Panc1 (cell line): ENCODE data around the gene KCNQ4. TPM values are rescaled to one million over a fixed set of nuclear protein-coding genes. Genes with fewer than 3 reads are reported as not detected.

Experiments
- ATAC-seq: fragments of 200-7000 bp; cut with Tn5 transposase; 2 replicates; pipeline ENCODE4 v1.9.1; 2020; ENCODE audit warnings: mild to moderate bottlenecking, moderate library complexity
- BruUV-seq: library from RNA; stranded (reverse); fragments of 400-500 nt; replicated peaks from 2 replicates; lab custom pipeline; 2021; lab: Mats Ljungman, UMichigan
- CTCF ChIA-PET: fragments of 300-600 bp; sonication (Branson Sonifier 250); formaldehyde crosslinking; loops from one replicate; lab custom pipeline; 2022; ENCODE audit warnings: antibody characterized with exemption; lab: Charles Lee
- POLR2A ChIA-PET: fragments of 300-600 bp; sonication (Branson Sonifier 250); formaldehyde crosslinking; loops from one replicate; lab custom pipeline; 2022; ENCODE audit warnings: antibody characterized with exemption; lab: Charles Lee
- DNase-seq: peaks from one replicate; pipeline ENCODE4 v3.0.0-alpha.2; 2010; ENCODE audit warnings: low read depth, low spot score
- H3K27ac ChIP-seq: 2 replicates; pipeline ENCODE4 v1.5.1; 2011; ENCODE audit warnings: mild to moderate bottlenecking, low read length, inconsistent platforms
- H3K27me3 ChIP-seq: fragments of 200-500 bp; sonication (Bioruptor generic); 2 replicates; pipeline ENCODE4 v1.6.0; 2014; ENCODE audit warnings: low read length, inconsistent platforms; ENCODE audit not compliant: control insufficient read depth, insufficient read depth
- H3K36me3 ChIP-seq: fragments of 200-500 bp; sonication (Bioruptor generic); 2 replicates; pipeline ENCODE4 v1.5.1; 2014; ENCODE audit warnings: inconsistent platforms, mild to moderate bottlenecking, low read length, moderate library complexity; ENCODE audit not compliant: control insufficient read depth, insufficient read depth
- H3K4me1 ChIP-seq: 2 replicates; pipeline ENCODE4 v1.5.1; 2011; ENCODE audit warnings: inconsistent platforms, mild to moderate bottlenecking, low read length, moderate library complexity; ENCODE audit not compliant: control insufficient read depth, insufficient read depth
- H3K4me3 ChIP-seq, 2 experiments: 2 replicates each; pipeline ENCODE4 v1.5.1; 2011 to 2012; ENCODE audit warnings: low read depth in 2 of 2, low read length in 2 of 2, mild to moderate bottlenecking in 2 of 2, inconsistent platforms in 1 of 2, moderate library complexity in 1 of 2
- H3K9me3 ChIP-seq: fragments of 200-500 bp; sonication (Bioruptor generic); 2 replicates; pipeline ENCODE4 v1.5.1; 2014; ENCODE audit warnings: low read depth, mild to moderate bottlenecking, inconsistent platforms, low read length, moderate library complexity; ENCODE audit not compliant: control insufficient read depth, insufficient read depth
- POLR2AphosphoS5 ChIP-seq: IDR thresholded peaks from 2 replicates; pipeline ENCODE4 v1.6.1; 2012; ENCODE audit warnings: mild to moderate bottlenecking, low read depth, low read length, moderate library complexity
- REST ChIP-seq, 2 experiments: IDR thresholded peaks; 2 replicates each; pipeline ENCODE4 v1.6.1; 2011 to 2012; ENCODE audit warnings: low read depth in 2 of 2, control low read depth in 1 of 2, low read length in 1 of 2, mild to moderate bottlenecking in 1 of 2, moderate library complexity in 1 of 2; ENCODE audit not compliant: insufficient read depth in 1 of 2
- SIN3A ChIP-seq: IDR thresholded peaks from 2 replicates; pipeline ENCODE4 v1.6.1; 2012; ENCODE audit warnings: low read depth, mild to moderate bottlenecking, low read length, moderate library complexity, borderline replicate concordance; ENCODE audit not compliant: insufficient read depth
- TCF7L2 ChIP-seq: IDR thresholded peaks from 2 replicates; pipeline ENCODE4 v1.6.1; 2011; ENCODE audit warnings: mild to moderate bottlenecking, low read depth, low read length, inconsistent platforms
- in situ Hi-C: cut with HindIII; loops from 2 replicates; pipeline ENCODE4 v1.10.0; 2016; ENCODE audit warnings: low sequenced_read_pairs, low pct_unique_long_range_greater_than_20kb
- intact Hi-C: fragments of 100-400 bp; cut with micrococcal nuclease; formaldehyde crosslinking; loops from one replicate; pipeline ENCODE4 v1.10.0; 2022; ENCODE audit not compliant: unreplicated experiment
- total RNA-seq: library from RNA; stranded (reverse); gene quantifications from one replicate; pipeline ENCODE4 v1.2.1, GENCODE V29; 2021; ENCODE audit not compliant: unreplicated experiment
- TF ChIP-seq, protein P1 (sequence below): fragments of 450-650 bp; IDR thresholded peaks from 2 replicates; pipeline ENCODE4 v1.5.1; 2017; ENCODE audit warnings: mild to moderate bottlenecking

The KCNQ4 gene
- total RNA-seq, 1 experiment from 2014 or later = 2.6 TPM

- ChIA-PET CTCF (no interaction called here), POLR2A (no interaction called here)
- in situ Hi-C loops (no loop called here), intact Hi-C loops (no loop called here)
- peaks cover 35% of the 10 kb centered on the region for H3K36me3 ChIP-seq
- no peaks in the 10 kb centered on the region for H3K4me1 ChIP-seq
- ATAC-seq = no peak
- DNase-seq = no peak
- no peak overlapping the region for H3K4me3 ChIP-seq
- no peaks in the 10 kb centered on the region for H3K27me3 ChIP-seq
- no TSS peak for BruUV-seq
- TF ChIP-seq SIN3A (no peak), POLR2AphosphoS5 (no peak), REST (IDR thresholded peaks at IDR 0.05; ENCODE audit: insufficient read depth in 1 of 2, low read depth in 2 of 2, low read length in 1 of 2) (no peak), TCF7L2 (no peak)
- TF ChIP-seq, protein P1, sequence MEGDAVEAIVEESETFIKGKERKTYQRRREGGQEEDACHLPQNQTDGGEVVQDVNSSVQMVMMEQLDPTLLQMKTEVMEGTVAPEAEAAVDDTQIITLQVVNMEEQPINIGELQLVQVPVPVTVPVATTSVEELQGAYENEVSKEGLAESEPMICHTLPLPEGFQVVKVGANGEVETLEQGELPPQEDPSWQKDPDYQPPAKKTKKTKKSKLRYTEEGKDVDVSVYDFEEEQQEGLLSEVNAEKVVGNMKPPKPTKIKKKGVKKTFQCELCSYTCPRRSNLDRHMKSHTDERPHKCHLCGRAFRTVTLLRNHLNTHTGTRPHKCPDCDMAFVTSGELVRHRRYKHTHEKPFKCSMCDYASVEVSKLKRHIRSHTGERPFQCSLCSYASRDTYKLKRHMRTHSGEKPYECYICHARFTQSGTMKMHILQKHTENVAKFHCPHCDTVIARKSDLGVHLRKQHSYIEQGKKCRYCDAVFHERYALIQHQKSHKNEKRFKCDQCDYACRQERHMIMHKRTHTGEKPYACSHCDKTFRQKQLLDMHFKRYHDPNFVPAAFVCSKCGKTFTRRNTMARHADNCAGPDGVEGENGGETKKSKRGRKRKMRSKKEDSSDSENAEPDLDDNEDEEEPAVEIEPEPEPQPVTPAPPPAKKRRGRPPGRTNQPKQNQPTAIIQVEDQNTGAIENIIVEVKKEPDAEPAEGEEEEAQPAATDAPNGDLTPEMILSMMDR = no peak
- no peak overlapping the region for H3K27ac ChIP-seq
- no peaks in the 10 kb centered on the region for H3K9me3 ChIP-seq
Observed at GRCh38 chr1:40756523-40756922, 27.1 kb upstream of the KCNQ4 start.

DNA sequence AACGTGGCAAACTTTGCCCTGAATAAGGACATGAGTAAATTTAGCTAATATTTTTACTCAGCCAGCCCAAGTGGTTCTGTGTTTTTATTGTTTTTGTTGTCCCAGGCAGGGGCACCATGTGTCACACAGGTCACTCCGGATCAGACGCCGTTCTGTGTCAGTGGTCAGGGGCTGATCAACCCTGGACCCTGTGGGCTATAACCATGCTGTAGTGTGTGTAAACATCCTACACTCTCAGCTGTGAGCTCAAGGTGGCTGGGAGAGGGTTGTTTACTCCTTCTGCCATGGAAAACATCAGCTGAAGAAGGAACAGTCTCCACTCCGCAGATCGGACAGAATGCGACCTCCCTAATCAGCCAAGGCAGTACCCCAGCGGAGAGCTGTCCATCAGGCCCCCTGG, 26.5 kb upstream of the KCNQ4 start:
- intact Hi-C loops (no loop called here), in situ Hi-C loops (no loop called here)
- CTCF ChIA-PET = no interaction called here
- no TSS peak for BruUV-seq
- ATAC-seq = no peak
- POLR2A ChIA-PET = interaction anchor here (0.6 kb wide), 1 partner anchor 306 kb away, joined by 3 read pairs; no protein-coding TSS in a partner anchor
- Histone ChIP-seq H3K36me3 (peaks cover 31% of the 10 kb centered on the region), H3K4me1 (no peaks in the 10 kb centered on the region), H3K9me3 (no peaks in the 10 kb centered on the region), H3K4me3 (no peak overlapping the region), H3K27me3 (no peaks in the 10 kb centered on the region), H3K27ac (no peak overlapping the region)
- no peak for DNase-seq
- no peak for TF ChIP-seq SIN3A
- no peak for TF ChIP-seq TCF7L2
- no peak for TF ChIP-seq REST (IDR thresholded peaks at IDR 0.05; ENCODE audit: insufficient read depth in 1 of 2, low read depth in 2 of 2, low read length in 1 of 2)
- TF ChIP-seq, protein P1 = no peak
- TF ChIP-seq POLR2AphosphoS5 = no peak
